Endothelial cell of umbilical vein (primary cell): ENCODE data around the gene TSPAN5.

ENCODE experiments used
- EZH2 ChIP-seq: IDR thresholded peaks from 2 replicates; pipeline ENCODE4 v1.6.1; 2012; ENCODE audit warnings: borderline replicate concordance, low read depth, mild to moderate bottlenecking, moderate library complexity, low read length, inconsistent platforms; ENCODE audit not compliant: severe bottlenecking
- MYC ChIP-seq: IDR thresholded peaks from one replicate; pipeline ENCODE4 v1.6.1; 2011; ENCODE audit warnings: mild to moderate bottlenecking, low read depth, low read length
- POLR2A ChIP-seq: IDR thresholded peaks from 2 replicates; pipeline ENCODE4 v1.6.1; 2012; ENCODE audit warnings: low read depth, mild to moderate bottlenecking, control low read depth, low read length
- POLR2AphosphoS5 ChIP-seq: IDR thresholded peaks from 2 replicates; pipeline ENCODE4 v1.6.1; 2012; ENCODE audit warnings: low read depth, mild to moderate bottlenecking, control low read depth, low read length, moderate library complexity; ENCODE audit not compliant: insufficient read depth
- TF ChIP-seq, protein P1 (sequence below), 2 donors: IDR thresholded peaks; 1 replicate in 1 of 2; 2 replicates in 1 of 2; pipeline ENCODE4 v1.5.1; 2011; ENCODE audit warnings: low read length in 2 of 2, mild to moderate bottlenecking in 2 of 2, moderate library complexity in 2 of 2, control low read depth in 1 of 2, inconsistent platforms in 1 of 2, low read depth in 1 of 2; ENCODE audit not compliant: insufficient read depth in 1 of 2; ENCODE audit errors: extremely low read depth in 1 of 2

DNA sequence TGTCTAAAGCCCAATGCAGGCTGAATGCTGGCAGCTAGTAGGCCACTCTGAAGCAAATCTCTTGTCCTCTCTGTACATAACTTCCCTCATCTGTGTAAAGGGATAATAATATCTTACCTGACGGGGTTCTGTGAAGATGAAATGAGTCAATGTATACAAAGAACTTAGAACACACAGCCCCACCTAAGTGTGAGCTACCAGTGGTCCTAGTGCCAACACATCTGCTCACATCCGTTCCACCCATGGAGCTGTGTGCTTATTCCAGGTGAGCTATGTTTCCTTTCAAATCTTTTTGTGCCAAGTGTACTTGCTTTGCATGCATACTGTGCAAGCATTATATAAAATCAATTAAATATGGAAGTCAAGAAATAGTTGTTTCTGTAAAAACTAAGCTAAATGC lies 116.4 kb downstream of the TSPAN5 start:
- no peak for TF ChIP-seq EZH2
- TF ChIP-seq POLR2AphosphoS5: no peak
- TF ChIP-seq, protein P1, sequence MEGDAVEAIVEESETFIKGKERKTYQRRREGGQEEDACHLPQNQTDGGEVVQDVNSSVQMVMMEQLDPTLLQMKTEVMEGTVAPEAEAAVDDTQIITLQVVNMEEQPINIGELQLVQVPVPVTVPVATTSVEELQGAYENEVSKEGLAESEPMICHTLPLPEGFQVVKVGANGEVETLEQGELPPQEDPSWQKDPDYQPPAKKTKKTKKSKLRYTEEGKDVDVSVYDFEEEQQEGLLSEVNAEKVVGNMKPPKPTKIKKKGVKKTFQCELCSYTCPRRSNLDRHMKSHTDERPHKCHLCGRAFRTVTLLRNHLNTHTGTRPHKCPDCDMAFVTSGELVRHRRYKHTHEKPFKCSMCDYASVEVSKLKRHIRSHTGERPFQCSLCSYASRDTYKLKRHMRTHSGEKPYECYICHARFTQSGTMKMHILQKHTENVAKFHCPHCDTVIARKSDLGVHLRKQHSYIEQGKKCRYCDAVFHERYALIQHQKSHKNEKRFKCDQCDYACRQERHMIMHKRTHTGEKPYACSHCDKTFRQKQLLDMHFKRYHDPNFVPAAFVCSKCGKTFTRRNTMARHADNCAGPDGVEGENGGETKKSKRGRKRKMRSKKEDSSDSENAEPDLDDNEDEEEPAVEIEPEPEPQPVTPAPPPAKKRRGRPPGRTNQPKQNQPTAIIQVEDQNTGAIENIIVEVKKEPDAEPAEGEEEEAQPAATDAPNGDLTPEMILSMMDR (IDR thresholded peaks at IDR 0.05; ENCODE audit: extremely low read depth in 1 of 2, insufficient read depth in 1 of 2, low read depth in 1 of 2, low read length in 2 of 2): no peak
- TF ChIP-seq MYC: no peak
- TF ChIP-seq POLR2A: no peak
